Eye (tissue), 1 donor: ENCODE results near the gene SORCS2.

ENCODE experiments used
- DNase-seq: peaks from one replicate; pipeline ENCODE4 v3.0.0-alpha.2; 2015

The SORCS2 gene

GRCh38 chr4:7726665-7727413 is 534.5 kb downstream of the SORCS2 start:
- no peak for DNase-seq

GRCh38 chr4:7727749-7728148 is 535.4 kb downstream of the SORCS2 start:
- DNase-seq: no peak

DNA sequence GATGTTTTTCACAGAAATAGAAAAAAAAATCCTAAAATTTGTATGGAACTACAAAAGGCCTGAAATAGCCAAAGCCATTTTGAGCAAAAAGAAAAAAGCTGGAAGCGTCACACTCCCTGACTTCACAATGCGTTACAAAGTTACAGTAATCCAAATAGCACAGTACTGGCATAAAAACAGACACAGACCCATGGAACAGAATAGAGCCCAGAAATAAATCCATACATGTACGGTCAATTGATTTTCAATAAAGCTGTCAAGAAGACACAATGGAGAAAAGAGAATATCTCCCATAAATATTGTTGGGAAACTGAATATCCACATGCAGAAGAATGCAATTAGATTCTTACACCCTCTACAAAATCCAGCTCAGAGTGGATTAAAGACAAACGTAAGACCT is 539.1 kb downstream of the SORCS2 start:
- DNase-seq: no peak

- no peak for DNase-seq
Observed at GRCh38 chr4:7732263-7732662, 539.9 kb downstream of the SORCS2 start.

DNA sequence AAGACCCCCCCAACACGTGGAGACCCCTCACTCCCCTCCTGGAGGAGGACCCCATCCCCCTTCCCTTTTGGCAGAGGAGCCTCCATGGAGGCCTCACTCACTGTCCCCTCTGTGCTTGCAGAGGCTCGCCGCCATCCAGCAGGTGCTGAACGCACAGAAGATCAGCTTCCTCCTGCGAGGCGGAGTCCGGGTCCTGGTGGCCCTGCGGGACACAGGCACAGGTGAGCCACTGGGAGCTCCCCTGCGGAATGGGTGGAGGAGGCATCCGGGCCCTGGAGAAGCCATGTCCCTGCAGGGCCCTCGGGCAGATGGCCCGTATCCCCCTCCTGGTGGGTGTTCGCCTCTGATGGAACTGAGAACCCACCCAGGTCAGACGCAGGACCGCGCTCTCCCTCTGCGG is 540.9 kb downstream of the SORCS2 start:
- no peak for DNase-seq

- no peak for DNase-seq
Observed at GRCh38 chr4:7733801-7734650, 541.7 kb downstream of the SORCS2 start.

DNA sequence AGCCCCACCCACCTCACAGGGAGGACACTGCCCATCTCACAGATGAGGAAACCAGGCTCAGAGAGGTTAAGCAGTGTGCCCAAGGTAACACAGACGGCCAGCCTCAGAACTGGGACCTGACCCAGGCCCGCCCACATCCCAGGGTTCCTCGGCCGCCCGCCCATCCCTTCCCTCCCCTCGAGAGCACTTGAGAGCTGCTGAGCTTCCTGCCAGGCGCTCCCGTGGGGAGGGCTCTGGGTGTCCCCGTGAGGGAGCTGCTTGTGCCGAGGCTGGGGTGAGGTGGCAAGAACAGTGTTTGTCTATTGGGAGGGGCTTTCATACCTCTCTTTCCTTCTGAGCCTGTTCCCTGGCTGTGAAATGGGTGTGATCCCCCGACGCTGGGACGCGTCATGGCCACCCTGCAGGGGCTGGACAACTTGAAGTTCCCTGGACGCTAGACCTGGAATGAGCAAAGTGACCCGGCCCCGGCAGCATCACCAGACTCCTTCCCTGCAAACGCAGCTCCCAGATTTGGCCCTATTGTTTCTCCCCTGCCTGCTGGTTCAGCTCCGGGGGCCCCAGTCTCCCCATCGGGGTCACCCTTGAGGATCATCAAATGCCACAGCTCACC is 542.4 kb downstream of the SORCS2 start:
- DNase-seq: no peak

DNA sequence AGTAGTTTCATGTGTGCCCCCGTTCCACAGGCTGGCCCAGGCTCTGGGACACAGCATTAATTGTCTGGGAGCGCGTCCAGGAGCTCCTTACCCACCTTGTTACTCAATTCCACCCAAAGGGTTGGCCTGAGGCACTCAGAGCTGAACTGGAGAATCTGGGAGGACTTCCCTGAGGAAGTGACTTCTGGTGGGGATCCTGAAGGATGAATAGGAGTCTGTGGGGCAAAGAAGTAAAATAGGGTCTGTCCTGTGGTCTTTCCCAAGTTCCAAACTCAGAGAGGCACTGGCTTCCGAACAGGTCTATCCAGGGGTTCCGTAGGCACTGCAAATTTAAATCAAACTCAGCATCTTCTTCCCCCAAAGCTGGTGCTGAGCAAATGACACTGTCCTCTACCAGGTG is 543.1 kb downstream of the SORCS2 start:
- DNase-seq: no peak

DNA sequence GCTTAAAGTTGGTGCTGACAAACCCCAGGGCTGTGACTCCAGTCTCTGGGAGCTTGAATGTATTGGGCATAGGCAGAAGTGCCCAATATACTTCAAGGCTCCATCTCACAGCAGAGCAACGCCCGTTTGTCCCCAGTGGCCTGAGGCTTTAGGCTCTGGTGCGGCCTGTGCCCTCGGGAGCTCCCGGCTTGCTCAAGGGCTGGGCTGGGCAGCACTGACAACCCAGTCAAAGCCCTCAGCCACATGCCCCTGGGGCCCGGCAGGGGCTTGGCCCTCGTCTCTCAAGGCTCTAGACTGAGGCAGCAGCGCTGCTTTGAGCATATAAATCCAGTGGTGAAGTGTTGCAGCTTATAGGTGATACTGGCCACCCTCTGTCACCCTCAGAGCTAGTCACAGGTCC is 543.6 kb downstream of the SORCS2 start:
- no peak for DNase-seq

DNA sequence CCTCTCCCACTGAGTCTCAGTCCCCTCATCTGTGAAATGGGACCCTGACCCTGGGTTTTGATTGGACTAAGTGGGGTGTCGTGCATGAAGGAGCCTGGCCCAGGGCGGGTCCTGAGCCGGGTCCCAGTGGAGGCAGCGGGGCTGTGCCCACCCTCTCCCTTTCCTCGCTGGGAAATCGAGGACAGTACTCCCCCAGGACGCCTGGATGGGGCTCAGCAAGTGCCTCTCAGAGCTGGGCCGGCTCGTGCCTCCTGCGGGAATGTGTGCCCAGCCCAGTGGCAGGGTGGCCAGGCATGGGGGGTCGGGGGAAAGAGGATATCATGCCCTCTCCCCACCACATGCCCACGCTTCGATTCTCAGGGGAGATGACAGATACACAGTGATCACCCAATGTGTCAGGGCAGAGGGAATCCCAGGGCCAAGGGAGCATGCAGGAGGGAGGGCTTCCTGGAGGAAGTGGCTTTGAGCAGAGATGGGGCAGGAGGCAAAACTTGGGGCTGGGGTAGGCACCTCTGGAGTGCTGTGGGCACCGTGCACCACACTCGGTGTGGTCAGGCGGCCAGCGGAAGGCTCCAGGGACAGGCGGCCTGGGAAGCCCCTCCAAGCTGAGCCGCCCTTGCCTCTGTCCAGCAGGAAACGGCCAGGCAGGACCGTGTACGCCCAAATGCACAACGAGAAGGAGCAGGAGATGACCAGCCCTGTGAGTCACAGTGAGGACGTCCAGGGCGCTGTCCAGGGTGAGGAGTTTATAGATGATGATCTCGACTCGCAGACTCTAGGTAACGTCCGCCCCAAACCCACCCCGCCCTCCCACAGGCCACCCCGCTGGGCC is 544.3 kb downstream of the SORCS2 start:
- no peak for DNase-seq

DNA sequence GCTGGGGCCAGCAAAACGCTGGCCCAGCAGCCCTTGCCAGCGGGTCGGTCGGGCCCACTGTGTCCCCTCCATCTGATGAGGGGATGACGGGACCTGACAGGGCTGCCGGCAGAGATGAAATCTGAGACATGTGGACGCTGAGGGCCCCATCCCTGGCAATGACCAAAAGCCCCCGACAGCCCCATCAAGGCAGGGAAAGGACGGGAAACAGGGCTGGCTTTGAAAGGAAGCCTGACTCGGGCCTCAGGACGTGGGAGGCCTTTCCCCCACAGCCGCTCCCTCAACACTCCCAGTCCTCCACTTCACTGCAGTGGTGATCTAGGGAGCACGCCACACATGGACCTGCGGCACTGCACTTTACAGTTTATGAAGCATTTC is 544.9 kb downstream of the SORCS2 start:
- DNase-seq: no peak

DNA sequence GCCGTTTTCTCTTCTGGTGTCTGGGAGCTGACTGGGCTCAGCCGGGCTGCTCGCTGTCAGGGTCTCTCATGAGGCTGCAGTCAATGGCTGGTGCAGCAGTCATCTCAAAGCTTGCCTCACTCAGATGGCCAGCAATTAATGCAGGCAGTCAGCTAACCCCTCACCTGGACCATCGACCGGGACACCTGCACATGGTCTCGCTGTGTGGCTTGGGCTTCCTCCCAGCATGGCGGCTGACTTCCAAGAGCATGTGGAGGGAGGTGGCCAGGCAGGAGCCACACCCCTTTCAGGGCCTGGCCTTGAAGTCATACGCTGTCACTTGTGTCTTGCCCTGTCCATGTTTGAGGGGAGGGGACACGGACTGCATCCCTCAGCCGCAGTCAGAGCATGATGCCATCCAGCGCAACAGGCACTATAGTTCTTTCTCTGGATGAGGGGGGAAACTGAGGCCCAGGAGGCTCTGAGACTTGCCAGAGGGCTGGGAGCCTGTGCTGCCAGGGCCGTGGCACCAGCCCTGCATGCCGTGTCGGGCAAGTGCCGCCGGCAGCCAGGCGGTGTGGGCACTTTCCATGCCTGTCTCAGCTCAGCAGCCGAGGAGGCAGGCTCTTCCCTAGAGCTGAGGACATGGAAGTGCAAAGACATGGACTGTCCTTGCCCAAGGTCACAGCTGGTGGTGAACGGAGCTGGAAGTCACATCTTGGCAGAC is 545.6 kb downstream of the SORCS2 start:
- DNase-seq: no peak

GRCh38 chr4:7738458-7739076 is 546.2 kb downstream of the SORCS2 start:
- no peak for DNase-seq

GRCh38 chr4:7739077-7739917 is 547.0 kb downstream of the SORCS2 start:
- no peak for DNase-seq

DNA sequence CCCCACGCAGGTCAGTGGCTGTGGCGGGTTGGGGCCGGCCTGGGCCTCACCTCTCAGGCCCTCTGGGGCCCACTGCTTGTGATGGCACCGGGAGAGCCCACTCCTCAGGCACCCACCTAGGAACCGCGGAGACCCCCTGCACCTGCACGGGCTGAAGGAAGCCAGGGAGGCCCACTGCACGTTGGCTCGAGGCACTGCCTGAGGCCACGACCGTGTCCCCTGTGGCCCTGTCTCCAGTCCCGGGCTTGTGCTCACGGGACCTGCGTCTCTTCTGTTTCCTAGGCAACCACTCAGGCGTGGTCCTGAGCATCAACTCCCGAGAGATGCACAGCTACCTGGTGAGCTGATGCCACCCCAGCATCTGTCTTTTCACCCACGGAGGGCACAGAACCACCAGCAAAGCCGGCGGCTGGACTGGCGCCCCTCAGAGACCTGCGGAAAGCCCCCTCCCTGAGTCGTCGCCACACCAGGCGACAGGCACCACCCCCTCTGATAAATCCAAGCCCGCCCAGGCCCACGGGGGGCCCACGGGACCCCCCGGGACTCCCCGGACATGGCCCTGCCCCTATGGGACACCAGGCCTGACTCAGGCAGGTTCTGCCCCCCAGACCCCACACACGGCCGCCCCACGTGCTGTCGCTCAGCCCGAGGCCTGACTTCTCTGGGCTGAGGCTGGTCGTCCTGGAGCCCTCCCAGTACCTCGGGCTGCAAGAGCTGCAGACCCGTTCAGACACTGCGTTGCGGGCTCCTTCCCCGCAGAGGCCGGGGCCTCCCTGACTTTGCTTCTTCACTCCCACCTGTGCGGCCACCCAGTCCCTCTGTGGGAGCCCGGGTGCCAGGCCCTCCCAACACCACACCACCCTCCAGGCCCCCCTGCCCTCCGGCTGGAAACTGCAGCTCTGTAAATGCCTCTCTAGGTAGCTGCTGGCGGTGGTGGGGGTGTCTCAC is 547.9 kb downstream of the SORCS2 start:
- no peak for DNase-seq

GRCh38 chr4:7740866-7741525 is 548.7 kb downstream of the SORCS2 start:
- DNase-seq: no peak

GRCh38 chr4:7741946-7742806 is 549.8 kb downstream of the SORCS2 start:
- no peak for DNase-seq

- DNase-seq: no peak
Observed at GRCh38 chr4:7742807-7743280, 550.5 kb downstream of the SORCS2 start.
